HG02571 (cell line): ENCODE measurements around the gene STOX2.

Source experiments
- ATAC-seq: cut with Tn5 transposase; IDR thresholded peaks from one replicate; pipeline ENCODE4 v1.9.1; 2021; ENCODE audit warnings: mild to moderate bottlenecking, moderate library complexity; ENCODE audit not compliant: unreplicated experiment

The STOX2 gene, protein sequence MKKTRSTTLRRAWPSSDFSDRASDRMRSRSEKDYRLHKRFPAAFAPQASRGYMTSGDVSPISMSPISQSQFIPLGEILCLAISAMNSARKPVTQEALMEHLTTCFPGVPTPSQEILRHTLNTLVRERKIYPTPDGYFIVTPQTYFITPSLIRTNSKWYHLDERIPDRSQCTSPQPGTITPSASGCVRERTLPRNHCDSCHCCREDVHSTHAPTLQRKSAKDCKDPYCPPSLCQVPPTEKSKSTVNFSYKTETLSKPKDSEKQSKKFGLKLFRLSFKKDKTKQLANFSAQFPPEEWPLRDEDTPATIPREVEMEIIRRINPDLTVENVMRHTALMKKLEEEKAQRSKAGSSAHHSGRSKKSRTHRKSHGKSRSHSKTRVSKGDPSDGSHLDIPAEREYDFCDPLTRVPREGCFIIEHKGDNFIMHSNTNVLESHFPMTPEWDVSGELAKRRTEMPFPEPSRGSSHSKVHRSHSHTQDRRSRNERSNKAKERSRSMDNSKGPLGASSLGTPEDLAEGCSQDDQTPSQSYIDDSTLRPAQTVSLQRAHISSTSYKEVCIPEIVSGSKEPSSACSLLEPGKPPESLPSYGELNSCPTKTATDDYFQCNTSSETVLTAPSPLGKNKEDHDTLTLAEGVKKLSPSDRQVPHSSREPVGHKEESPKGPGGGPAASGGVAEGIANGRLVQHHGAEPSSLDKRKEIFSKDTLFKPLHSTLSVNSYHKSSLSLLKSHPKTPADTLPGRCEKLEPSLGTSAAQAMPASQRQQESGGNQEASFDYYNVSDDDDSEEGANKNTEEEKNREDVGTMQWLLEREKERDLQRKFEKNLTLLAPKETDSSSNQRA (N-terminal part only)

GRCh38 chr4:183905081-183905592, at the start of gene STOX2:
STOX2 (plus strand) TSS chr4:183905307; CDS start chr4:183906791, 1,484 bp downstream.
- no peak for ATAC-seq

DNA sequence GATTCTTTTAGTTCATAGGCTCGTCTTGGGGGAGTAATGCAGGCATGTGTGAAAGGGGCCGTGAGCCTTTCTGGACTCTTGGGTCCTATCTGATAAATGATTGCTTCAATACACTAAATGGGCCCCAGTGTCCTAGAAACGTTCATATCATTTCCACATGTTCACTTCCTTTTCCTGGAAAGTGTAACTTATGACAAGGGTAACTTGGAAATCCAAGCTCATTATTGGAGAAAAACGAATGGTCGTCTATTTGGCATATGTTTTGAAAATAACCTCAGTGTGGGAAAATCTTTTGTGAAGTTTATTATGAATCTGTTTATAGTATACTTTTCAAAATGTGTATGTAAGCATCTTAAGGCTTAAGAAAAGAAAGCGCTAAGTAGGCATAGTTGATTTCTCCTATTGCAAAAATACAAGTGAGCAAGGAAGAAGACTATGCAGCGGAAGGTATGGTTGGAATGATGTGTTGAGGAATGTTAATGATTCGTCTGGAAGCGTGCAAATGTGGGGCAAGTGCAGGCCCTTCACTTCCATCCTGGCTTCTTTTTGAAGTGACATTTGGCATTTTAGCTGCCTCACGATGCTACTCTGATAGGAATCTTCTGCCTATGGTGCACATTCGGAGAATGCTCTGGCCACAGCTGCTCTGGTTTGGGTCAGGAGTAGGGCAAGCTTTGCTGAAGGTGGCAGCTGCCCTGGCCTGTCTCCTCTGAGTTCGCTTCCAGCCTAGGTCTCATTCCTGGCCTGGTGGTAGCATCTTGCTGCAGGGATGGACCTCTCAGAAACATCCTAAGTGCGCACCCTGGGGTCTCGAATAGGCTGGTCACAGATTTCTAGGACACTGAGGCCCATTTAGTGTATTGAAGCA, 49.5 kb upstream of the STOX2 start:
- ATAC-seq: no peak

- ATAC-seq: no peak
Observed at GRCh38 chr4:183857040-183857439, 48.1 kb upstream of the STOX2 start.

GRCh38 chr4:183858011-183858615, 47.0 kb upstream of the STOX2 start:
- ATAC-seq: no peak

- no peak for ATAC-seq
Observed at GRCh38 chr4:183860119-183860518, 45.0 kb upstream of the STOX2 start.

DNA sequence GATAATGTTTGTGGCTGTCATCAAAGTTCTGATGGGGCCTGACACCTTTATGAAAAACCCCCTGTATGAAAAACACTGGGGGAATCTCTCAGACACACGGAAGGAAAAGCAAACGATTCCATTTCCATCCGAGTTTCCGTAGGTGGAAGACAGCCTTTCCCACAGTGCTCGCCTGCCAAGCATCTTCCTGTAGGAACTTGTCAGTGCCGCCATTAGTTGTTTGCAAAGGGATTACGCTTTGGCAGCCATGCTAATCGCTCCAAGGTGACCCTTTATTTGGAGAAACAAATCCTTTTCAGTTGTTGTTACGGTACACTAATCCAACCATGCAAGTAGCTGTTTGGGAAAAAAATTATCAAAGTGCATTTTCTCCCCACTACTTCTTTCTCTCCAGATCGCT, 44.4 kb upstream of the STOX2 start:
- ATAC-seq: no peak

DNA sequence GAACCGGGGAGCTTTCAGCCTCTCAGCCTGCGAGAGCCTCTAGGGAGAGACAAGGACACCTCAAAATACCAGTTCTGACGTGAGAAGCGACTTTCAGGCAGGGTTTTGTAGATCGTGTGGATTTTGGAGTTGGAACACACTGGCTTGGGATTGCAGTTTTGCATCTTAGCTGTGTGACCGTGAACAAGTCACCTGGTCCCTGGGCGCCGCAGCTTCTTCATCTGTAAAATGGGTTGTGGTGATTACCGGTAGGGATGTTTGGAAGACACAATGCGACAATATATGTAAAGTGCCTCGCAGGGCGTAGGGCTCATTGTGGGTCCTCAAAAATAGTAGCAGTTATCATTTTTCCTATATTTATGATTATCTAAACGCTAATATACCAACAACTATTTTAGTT, 43.7 kb upstream of the STOX2 start:
- ATAC-seq: no peak

DNA sequence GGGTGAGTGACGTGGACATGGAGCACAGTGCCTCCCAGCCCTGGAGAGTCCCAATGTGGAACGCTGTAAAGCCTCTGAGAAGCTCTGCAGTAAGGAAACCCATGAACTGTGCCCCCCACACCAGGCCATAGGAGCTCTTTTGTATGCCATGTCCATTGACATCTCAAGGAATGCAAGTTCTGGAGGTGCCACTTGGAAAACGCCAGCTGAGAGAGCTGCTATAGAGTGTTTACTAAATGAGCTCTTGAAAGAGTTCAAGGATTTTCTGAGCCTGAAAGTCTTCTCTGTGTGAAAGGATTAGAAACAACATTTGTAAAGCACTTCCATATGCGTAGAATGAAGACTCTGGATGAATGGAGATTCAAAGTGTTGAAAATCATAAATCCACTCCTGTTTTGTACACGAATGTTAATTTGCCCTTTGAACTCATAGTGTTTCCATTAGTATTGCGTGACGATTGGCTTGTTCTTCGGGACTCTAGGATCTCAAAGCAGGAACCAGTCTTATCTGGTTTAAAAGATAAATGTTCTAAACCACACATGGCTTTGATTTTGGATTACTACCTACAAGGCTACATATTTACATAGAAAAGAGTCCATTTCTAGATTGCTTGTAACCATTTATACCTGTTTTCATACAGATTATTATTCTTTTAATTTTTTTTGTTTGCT, 41.8 kb upstream of the STOX2 start:
- ATAC-seq: no peak

- ATAC-seq: no peak
Observed at GRCh38 chr4:183867247-183867646, 37.9 kb upstream of the STOX2 start.

DNA sequence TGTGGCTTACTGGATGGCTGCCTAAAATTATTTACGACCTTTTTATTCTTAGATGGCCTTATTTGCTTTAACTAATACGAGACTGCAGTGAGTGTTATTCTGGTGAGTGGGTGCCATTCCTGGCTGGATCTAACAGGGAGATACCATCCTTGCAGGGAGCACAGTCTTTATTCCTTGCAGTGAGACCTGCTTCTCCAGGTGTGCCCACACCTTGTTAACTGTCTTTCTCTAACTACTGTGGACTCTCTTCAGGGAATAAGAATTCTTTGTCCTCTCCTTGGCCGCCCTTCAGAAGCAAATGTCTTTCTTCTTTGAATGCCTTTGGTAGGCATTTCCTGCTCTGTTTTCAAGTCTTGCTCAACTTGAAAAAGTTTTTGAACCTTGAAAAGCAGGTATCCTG, 34.1 kb upstream of the STOX2 start:
- ATAC-seq: no peak

DNA sequence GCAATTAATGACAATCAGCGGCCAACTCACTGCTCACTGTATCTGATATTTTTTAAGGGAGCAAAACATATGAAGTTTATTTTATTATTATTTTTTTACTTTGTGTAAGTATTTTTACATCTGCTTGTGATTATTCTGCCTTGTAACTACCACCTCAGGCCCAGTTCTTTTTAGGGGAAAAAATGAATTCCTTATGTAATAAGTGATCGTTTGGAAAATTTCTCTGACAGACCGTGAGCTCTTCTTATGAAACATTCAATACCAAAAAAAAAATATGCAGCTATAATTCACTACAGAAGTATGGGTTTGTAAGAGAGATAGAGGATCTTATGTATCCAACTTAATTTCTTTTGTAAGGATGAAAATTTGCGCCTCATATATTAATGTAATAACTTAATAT, 33.5 kb upstream of the STOX2 start:
- ATAC-seq: no peak

DNA sequence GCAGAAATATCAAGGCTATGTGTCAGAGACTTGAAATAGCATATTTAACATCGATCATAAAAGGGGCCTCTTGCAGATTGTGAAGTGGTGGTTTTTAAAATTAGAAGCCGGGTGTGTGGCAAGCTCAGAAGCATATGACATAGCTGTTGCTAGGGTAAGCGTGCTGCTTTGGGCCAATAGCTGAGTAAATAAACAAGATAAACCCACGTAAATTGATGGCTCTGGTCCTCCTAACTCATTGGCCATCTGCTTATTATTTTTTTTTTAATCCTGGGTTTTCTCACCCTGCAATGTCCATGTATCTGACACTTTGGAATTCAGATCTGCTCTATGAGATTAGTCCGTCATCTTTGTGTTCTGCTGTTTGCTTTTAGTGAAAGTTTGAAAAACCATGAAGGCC, 32.6 kb upstream of the STOX2 start:
- no peak for ATAC-seq

GRCh38 chr4:183873409-183874185, 31.5 kb upstream of the STOX2 start:
- ATAC-seq: no peak

DNA sequence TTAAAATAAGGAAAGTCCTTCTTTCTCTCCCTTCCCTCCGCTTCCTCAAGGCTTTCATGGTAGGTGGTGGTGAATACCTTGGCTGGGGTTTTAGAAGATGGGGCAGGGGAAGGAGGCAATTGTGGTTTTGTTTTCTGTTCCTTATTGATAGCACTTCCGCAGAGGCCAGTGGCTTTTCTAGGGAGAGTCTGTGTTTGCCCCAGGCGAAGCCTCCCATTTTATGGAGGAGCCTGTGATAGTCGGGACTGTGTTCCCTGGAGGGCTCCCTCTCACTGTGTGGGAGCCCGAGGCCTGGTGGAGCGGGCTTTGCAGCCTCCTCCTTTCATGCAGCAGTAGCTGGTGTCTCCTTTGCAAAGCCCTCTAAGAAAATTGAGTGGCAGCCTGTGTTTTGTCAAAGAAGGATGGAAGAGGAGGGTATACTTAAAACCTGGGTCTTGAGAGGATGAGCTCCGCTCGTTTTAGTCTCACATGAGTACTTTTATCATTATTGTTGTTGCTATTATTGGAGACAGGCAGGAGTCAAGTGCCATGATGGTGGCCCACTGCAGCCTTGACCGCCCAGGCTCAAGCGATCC, 29.8 kb upstream of the STOX2 start:
- ATAC-seq: no peak

- ATAC-seq: no peak
Observed at GRCh38 chr4:183876268-183876934, 28.7 kb upstream of the STOX2 start.

DNA sequence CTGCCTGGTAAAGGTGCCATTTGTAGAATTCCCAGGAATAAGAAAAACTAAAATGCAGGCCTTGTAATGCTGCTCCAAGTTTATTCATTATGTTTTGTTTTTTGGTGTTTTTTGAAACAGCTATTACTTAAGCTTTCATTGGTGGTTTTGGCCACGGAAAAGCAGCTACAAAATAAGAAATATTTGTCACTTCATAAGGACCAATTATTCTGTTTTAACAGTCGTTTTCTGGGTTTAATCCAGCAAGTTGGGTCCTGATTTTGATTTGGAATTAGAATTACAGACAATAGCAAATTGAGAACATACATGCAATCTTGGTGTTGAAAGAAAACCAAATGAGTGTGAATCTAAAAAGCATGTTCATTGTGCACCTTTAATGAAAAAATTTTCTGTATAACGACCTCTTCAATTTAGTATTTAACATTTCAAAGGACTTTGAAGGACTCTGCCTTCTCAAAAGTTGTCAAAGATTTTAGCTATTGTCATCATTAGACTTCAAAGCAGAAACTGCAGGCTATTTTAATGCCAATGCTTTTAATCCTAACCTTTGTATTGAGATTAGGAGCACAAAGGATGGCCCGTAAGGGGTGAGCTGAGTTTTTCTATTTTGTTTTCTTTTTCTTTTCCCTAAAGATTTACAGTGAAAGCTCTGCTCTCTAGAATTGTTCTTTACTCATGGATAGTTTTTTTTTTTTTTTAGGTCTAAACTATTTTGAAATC, 26.7 kb upstream of the STOX2 start:
- ATAC-seq: no peak

DNA sequence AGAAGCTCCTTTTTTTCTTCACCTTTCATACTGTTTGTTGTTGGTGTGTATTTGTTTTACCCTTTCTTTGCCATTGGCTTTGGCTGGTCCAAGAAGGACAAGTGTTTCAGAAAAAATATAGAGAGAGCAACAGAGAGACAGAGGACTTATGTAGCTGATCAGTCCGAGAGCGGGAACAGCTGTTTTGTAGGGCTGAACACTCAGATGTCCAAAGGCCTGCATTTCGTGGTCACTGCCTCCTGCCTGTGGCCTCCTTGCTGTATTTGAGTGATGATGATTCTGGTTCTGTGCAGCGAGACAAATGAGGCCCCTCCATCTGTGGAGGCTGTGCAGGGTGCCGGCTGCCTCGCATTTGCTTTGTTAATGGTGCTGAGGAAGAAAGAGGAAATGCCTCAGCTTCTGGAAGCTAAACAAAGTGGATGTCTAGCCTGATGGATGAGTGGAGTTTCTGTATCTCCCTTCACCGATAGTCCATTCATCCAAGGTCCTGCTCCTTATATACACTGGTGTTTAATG, 19.8 kb upstream of the STOX2 start:
- ATAC-seq: no peak
